Loucy (cell line): Measurements from ENCODE around the gene GALM.

Source experiments
- CTCF ChIP-seq: fragments of 200-600 bp; sonication (generic); conservative IDR thresholded peaks from 2 replicates; pipeline ENCODE4 v1.5.1; 2014; ENCODE audit warnings: mild to moderate bottlenecking, antibody characterized with exemption, low read length
- EZH2phosphoT487 ChIP-seq: fragments of 200-600 bp; IDR thresholded peaks from 2 replicates; pipeline ENCODE4 v1.6.1; 2018; ENCODE audit warnings: antibody characterized with exemption, mild to moderate bottlenecking, moderate library complexity, borderline replicate concordance

- TF ChIP-seq CTCF (no peak), EZH2phosphoT487 (no peak)
Measured at GRCh38 chr2:38765149-38765548, 99.2 kb downstream of the GALM start.
